ENCODE results near the gene PRM1. TPM values are rescaled to one million over a fixed set of nuclear protein-coding genes. Genes with fewer than 3 reads are reported as not detected.
A peak's percentile ranks its signal among the peaks of the same experiment; 100 is the strongest.

Gene PRM1
- total and polyA plus RNA-seq, 11 donors = not detected

GRCh38 chr16:11276143-11276895 lies 4.8 kb downstream of the PRM1 start, which contains the start of gene PRM2:
TSS of gene PRM2 (minus strand) at chr16:11276480. CDS start at chr16:11276370, 110 bp downstream.
- no peak for TF ChIP-seq POLR2A (IDR thresholded peaks at IDR 0.05)
- TF ChIP-seq CTCF (IDR thresholded peaks at IDR 0.05) = no peak
- Histone ChIP-seq H3K27ac (no peak within 1 kb of the TSS), H3K27me3 (no peaks in the 10 kb centered on the region), H3K36me3 (no peaks in the 10 kb centered on the region), H3K4me1 (no peaks in the 10 kb centered on the region), H3K9me3 (no peaks in the 10 kb centered on the region), H3K4me3 (no peak within 1 kb of the TSS)
- 89 to 95% (median 93%) methylated on average over 21 to 26 of the region's 26 CpGs for WGBS, 4 donors
- ATAC-seq = peak in 1 of 4 donors; percentile 31
- intact Hi-C loops (cut with DNase I) = no loop called here
- DNase-seq = no peak

DNA sequence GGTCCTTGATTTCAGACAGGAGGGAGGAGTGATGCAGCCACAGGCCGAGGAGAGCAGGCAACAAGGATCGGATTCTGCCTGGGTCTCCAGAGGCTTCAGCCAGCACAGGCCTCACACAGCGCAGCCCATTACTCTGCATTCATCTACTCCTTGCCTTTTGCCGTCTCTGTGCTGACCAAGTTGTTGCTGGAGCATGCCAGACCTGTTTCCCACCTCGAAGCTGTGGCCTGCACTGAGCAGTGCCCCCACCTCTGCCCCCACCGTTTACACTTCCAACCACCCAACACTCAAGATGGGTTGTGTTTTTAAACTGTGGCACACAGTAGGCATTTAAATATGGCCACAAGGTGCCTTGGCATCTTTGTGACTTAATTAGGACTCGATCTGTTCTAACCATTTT lies 6.2 kb downstream of the PRM1 start:
- no peaks in the 10 kb centered on the region for H3K4me1 ChIP-seq
- no peak overlapping the region for H3K4me3 ChIP-seq
- no peak for ATAC-seq
- H3K27me3 ChIP-seq = no peaks in the 10 kb centered on the region
- TF ChIP-seq POLR2A (IDR thresholded peaks at IDR 0.05) (no peak), CTCF (IDR thresholded peaks at IDR 0.05) (no peak)
- H3K27ac ChIP-seq = no peak overlapping the region
- WGBS, 4 donors = 90 to 95% (median 91%) methylated on average over 7 of the region's 7 CpGs
- intact Hi-C loops (cut with DNase I) = no loop called here
- no peaks in the 10 kb centered on the region for H3K36me3 ChIP-seq
- H3K9me3 ChIP-seq = no peaks in the 10 kb centered on the region
- no peak for DNase-seq

- H3K9me3 ChIP-seq = no peaks in the 10 kb centered on the region
- DNase-seq (no peak), ATAC-seq (no peak)
- H3K36me3 ChIP-seq = no peaks in the 10 kb centered on the region
- H3K27ac ChIP-seq = no peak overlapping the region
- 66 to 76% (median 75%) methylated on average over 3 of the region's 3 CpGs for WGBS, 4 donors
- no peaks in the 10 kb centered on the region for H3K4me1 ChIP-seq
- no peak overlapping the region for H3K4me3 ChIP-seq
- intact Hi-C loops (cut with DNase I) = no loop called here
- TF ChIP-seq CTCF (IDR thresholded peaks at IDR 0.05) (no peak), POLR2A (IDR thresholded peaks at IDR 0.05) (no peak)
- no peaks in the 10 kb centered on the region for H3K27me3 ChIP-seq
These were observed 7.3 kb downstream of the PRM1 start for GRCh38 chr16:11273721-11274324.

GRCh38 chr16:11272921-11273720 lies 8.0 kb downstream of the PRM1 start, which contains the start of gene PRM3:
TSS of gene PRM3 (minus strand) at chr16:11273629. CDS start at chr16:11273595, 34 bp downstream.
- no peaks in the 10 kb centered on the region for H3K4me1 ChIP-seq
- ATAC-seq (no peak), DNase-seq (no peak)
- no peak within 1 kb of the TSS for H3K27ac ChIP-seq
- no peaks in the 10 kb centered on the region for H3K27me3 ChIP-seq
- intact Hi-C loops (cut with DNase I) = no loop called here
- no peak for TF ChIP-seq POLR2A (IDR thresholded peaks at IDR 0.05)
- TF ChIP-seq CTCF (IDR thresholded peaks at IDR 0.05) = no peak
- H3K4me3 ChIP-seq = no peak within 1 kb of the TSS
- WGBS, 4 donors = 71 to 81% (median 74%) methylated on average over 26 to 30 of the region's 30 CpGs
- no peaks in the 10 kb centered on the region for H3K36me3 ChIP-seq
- H3K9me3 ChIP-seq = no peaks in the 10 kb centered on the region
